RCC 7860 (cell line): ENCODE results near the gene POLA2.

Experiments
- DNase-seq: peaks from one replicate; pipeline ENCODE4 v3.0.0-alpha.2; 2015; ENCODE audit warnings: low spot score
- FAIRE-seq: peaks from 2 replicates; lab custom pipeline; 2012; peaks lifted over from hg19 to GRCh38; lab: Jason Lieb, UNC

POLA2 gene

GRCh38 chr11:65279741-65280440, 18.1 kb downstream of the POLA2 start:
- DNase-seq (peak; percentile 85), FAIRE-seq (peak; percentile 91)

GRCh38 chr11:65280646-65281045, 18.9 kb downstream of the POLA2 start:
- DNase-seq = no peak

GRCh38 chr11:65286686-65287085, 24.9 kb downstream of the POLA2 start:
- no peak for FAIRE-seq

More at GRCh38 chr11:65280646-65281045, 18.9 kb downstream of the POLA2 start:
- no peak for FAIRE-seq

GRCh38 chr11:65287601-65288000, 25.8 kb downstream of the POLA2 start:
- FAIRE-seq (no peak), DNase-seq (no peak)

More at GRCh38 chr11:65286686-65287085, 24.9 kb downstream of the POLA2 start:
- no peak for DNase-seq

GRCh38 chr11:65288706-65289536, 27.2 kb downstream of the POLA2 start:
- no peak for FAIRE-seq
- DNase-seq = no peak

- DNase-seq (no peak), FAIRE-seq (no peak)
Observed at GRCh38 chr11:65290448-65291165, 28.8 kb downstream of the POLA2 start.

GRCh38 chr11:65291613-65292012, 29.9 kb downstream of the POLA2 start:
- peak; percentile 15 for DNase-seq
- no peak for FAIRE-seq

- FAIRE-seq (no peak), DNase-seq (no peak)
Observed at GRCh38 chr11:65292890-65293289, 31.1 kb downstream of the POLA2 start.

- FAIRE-seq = no peak
- DNase-seq = no peak
Observed at GRCh38 chr11:65293909-65294381, 32.2 kb downstream of the POLA2 start.

GRCh38 chr11:65295001-65295400, 33.2 kb downstream of the POLA2 start:
- no peak for DNase-seq
- no peak for FAIRE-seq

GRCh38 chr11:65295571-65296341, 34.0 kb downstream of the POLA2 start:
- DNase-seq (no peak), FAIRE-seq (no peak)

GRCh38 chr11:65297026-65297672, 35.4 kb downstream of the POLA2 start:
- FAIRE-seq (no peak), DNase-seq (no peak)

GRCh38 chr11:65298131-65298535, 36.4 kb downstream of the POLA2 start:
- FAIRE-seq = no peak

GRCh38 chr11:65298655-65299179, 37.0 kb downstream of the POLA2 start:
- no peak for DNase-seq

More at GRCh38 chr11:65298131-65298535, 36.4 kb downstream of the POLA2 start:
- DNase-seq = no peak

GRCh38 chr11:65300621-65301275, 39.0 kb downstream of the POLA2 start:
- DNase-seq = no peak
- FAIRE-seq = no peak

More at GRCh38 chr11:65298655-65299179, 37.0 kb downstream of the POLA2 start:
- no peak for FAIRE-seq

- FAIRE-seq = no peak
Observed at GRCh38 chr11:65301491-65302329, 39.9 kb downstream of the POLA2 start.

GRCh38 chr11:65303555-65303954, 41.8 kb downstream of the POLA2 start:
- FAIRE-seq (no peak), DNase-seq (no peak)

More at GRCh38 chr11:65301491-65302329, 39.9 kb downstream of the POLA2 start:
- DNase-seq = no peak

GRCh38 chr11:65304110-65304509, 42.3 kb downstream of the POLA2 start:
- DNase-seq = no peak
- no peak for FAIRE-seq
